BLaER1 (cell line): ENCODE measurements around the gene DDX23.
A peak's percentile ranks its signal among the peaks of the same experiment; 100 is the strongest.

Source experiments
- H3K27ac ChIP-seq: shearing (Covaris generic); formaldehyde crosslinking; 2 replicates; pipeline ENCODE4 v1.8.1; 2022
- H3K27me3 ChIP-seq: shearing (Covaris generic); formaldehyde crosslinking; 2 replicates; pipeline ENCODE4 v1.8.1; 2022
- H3K36me3 ChIP-seq: shearing (Covaris generic); formaldehyde crosslinking; 2 replicates; pipeline ENCODE4 v1.8.1; 2022
- H3K4me1 ChIP-seq: shearing (Covaris generic); formaldehyde crosslinking; 2 replicates; pipeline ENCODE4 v1.8.1; 2022
- H3K4me2 ChIP-seq: shearing (Covaris generic); formaldehyde crosslinking; 2 replicates; pipeline ENCODE4 v1.8.1; 2022
- H3K4me3 ChIP-seq: shearing (Covaris generic); formaldehyde crosslinking; 2 replicates; pipeline ENCODE4 v1.8.1; 2022
- H3K9ac ChIP-seq: shearing (Covaris generic); formaldehyde crosslinking; 2 replicates; pipeline ENCODE4 v1.8.1; 2022
- H3K9me3 ChIP-seq: shearing (Covaris generic); formaldehyde crosslinking; 2 replicates; pipeline ENCODE4 v1.8.1; 2022
- H4K20me1 ChIP-seq: shearing (Covaris generic); formaldehyde crosslinking; 2 replicates; pipeline ENCODE4 v1.8.1; 2022
- Cebpa-rat ChIP-seq: shearing (Covaris generic); IDR thresholded peaks from 2 replicates; pipeline ENCODE4 v1.8.1; 2022

Gene DDX23

GRCh38 chr12:48816143-48816854 lies 35.7 kb downstream of the DDX23 start:
- H3K4me1 ChIP-seq = peaks cover 65% of the 10 kb centered on the region
- peaks cover 20% of the 10 kb centered on the region for H4K20me1 ChIP-seq
- H3K27me3 ChIP-seq = no peaks in the 10 kb centered on the region
- H3K9ac ChIP-seq = peak overlapping the region; percentile 87
- H3K27ac ChIP-seq = peak overlapping the region; percentile 87
- H3K4me2 ChIP-seq = peak overlapping the region; percentile 90
- 0 out of 2 replicates have a peak, but pooled peaks cover 11% of the 10 kb centered on the region for H3K36me3 ChIP-seq
- H3K9me3 ChIP-seq = no peaks in the 10 kb centered on the region
- no peak for TF ChIP-seq Cebpa-rat
- peak overlapping the region; percentile 78 for H3K4me3 ChIP-seq

- peak overlapping the region; percentile 87 for H3K9ac ChIP-seq
- peaks cover 13% of the 10 kb centered on the region for H4K20me1 ChIP-seq
- no peaks in the 10 kb centered on the region for H3K27me3 ChIP-seq
- 0 out of 2 replicates have a peak, but pooled peaks cover 9% of the 10 kb centered on the region for H3K36me3 ChIP-seq
- H3K9me3 ChIP-seq = no peaks in the 10 kb centered on the region
- peak overlapping the region; percentile 90 for H3K4me2 ChIP-seq
- H3K27ac ChIP-seq = peak overlapping the region; percentile 87
- peaks cover 59% of the 10 kb centered on the region for H3K4me1 ChIP-seq
- H3K4me3 ChIP-seq = peak overlapping the region; percentile 78
- TF ChIP-seq Cebpa-rat = no peak
Observed at GRCh38 chr12:48815126-48816110, 36.5 kb downstream of the DDX23 start.

- H4K20me1 ChIP-seq = peaks cover 4% of the 10 kb centered on the region
- peak overlapping the region; percentile 78 for H3K4me3 ChIP-seq
- no peak for TF ChIP-seq Cebpa-rat
- H3K36me3 ChIP-seq = no peaks in the 10 kb centered on the region
- peak overlapping the region; percentile 87 for H3K27ac ChIP-seq
- no peaks in the 10 kb centered on the region for H3K9me3 ChIP-seq
- peak overlapping the region; percentile 90 for H3K4me2 ChIP-seq
- peaks cover 50% of the 10 kb centered on the region for H3K4me1 ChIP-seq
- H3K27me3 ChIP-seq = no peaks in the 10 kb centered on the region
- peak overlapping the region; percentile 87 for H3K9ac ChIP-seq
Observed at GRCh38 chr12:48814262-48815125, 37.5 kb downstream of the DDX23 start.

- H3K4me3 ChIP-seq = peak overlapping the region; percentile 78
- no peak for TF ChIP-seq Cebpa-rat
- H3K27ac ChIP-seq = peak overlapping the region; percentile 87
- H3K36me3 ChIP-seq = no peaks in the 10 kb centered on the region
- no peaks in the 10 kb centered on the region for H3K27me3 ChIP-seq
- peaks cover 44% of the 10 kb centered on the region for H3K4me1 ChIP-seq
- H4K20me1 ChIP-seq = no peaks in the 10 kb centered on the region
- H3K4me2 ChIP-seq = peak overlapping the region; percentile 90
- no peaks in the 10 kb centered on the region for H3K9me3 ChIP-seq
- peak overlapping the region; percentile 87 for H3K9ac ChIP-seq
Observed at GRCh38 chr12:48813465-48814261, 38.3 kb downstream of the DDX23 start.

- H3K4me3 ChIP-seq = no peak overlapping the region
- H3K27ac ChIP-seq = no peak overlapping the region
- H3K9ac ChIP-seq = no peak overlapping the region
- no peaks in the 10 kb centered on the region for H3K9me3 ChIP-seq
- no peaks in the 10 kb centered on the region for H4K20me1 ChIP-seq
- TF ChIP-seq Cebpa-rat = no peak
- no peaks in the 10 kb centered on the region for H3K36me3 ChIP-seq
- no peak overlapping the region for H3K4me2 ChIP-seq
- H3K27me3 ChIP-seq = no peaks in the 10 kb centered on the region
- H3K4me1 ChIP-seq = peaks cover 39% of the 10 kb centered on the region
Observed at GRCh38 chr12:48812389-48812788, 39.6 kb downstream of the DDX23 start.

- TF ChIP-seq Cebpa-rat = no peak
- no peaks in the 10 kb centered on the region for H3K9me3 ChIP-seq
- no peaks in the 10 kb centered on the region for H4K20me1 ChIP-seq
- H3K9ac ChIP-seq = no peak overlapping the region
- peaks cover 30% of the 10 kb centered on the region for H3K4me1 ChIP-seq
- H3K27ac ChIP-seq = no peak overlapping the region
- H3K4me3 ChIP-seq = no peak overlapping the region
- no peaks in the 10 kb centered on the region for H3K27me3 ChIP-seq
- H3K4me2 ChIP-seq = no peak overlapping the region
- H3K36me3 ChIP-seq = no peaks in the 10 kb centered on the region
Observed at GRCh38 chr12:48811437-48812090, 40.4 kb downstream of the DDX23 start.

GRCh38 chr12:48810903-48811431 lies 41.0 kb downstream of the DDX23 start:
- no peak overlapping the region for H3K27ac ChIP-seq
- no peaks in the 10 kb centered on the region for H3K36me3 ChIP-seq
- no peak overlapping the region for H3K9ac ChIP-seq
- TF ChIP-seq Cebpa-rat = no peak
- peaks cover 24% of the 10 kb centered on the region for H3K4me1 ChIP-seq
- H3K9me3 ChIP-seq = no peaks in the 10 kb centered on the region
- H3K27me3 ChIP-seq = no peaks in the 10 kb centered on the region
- H4K20me1 ChIP-seq = no peaks in the 10 kb centered on the region
- H3K4me3 ChIP-seq = no peak overlapping the region
- H3K4me2 ChIP-seq = no peak overlapping the region

GRCh38 chr12:48807981-48808380 lies 44.0 kb downstream of the DDX23 start:
- H3K4me1 ChIP-seq = peaks cover 9% of the 10 kb centered on the region; the same call in 1 of the 2 replicates
- H3K4me2 ChIP-seq = no peak overlapping the region
- no peak overlapping the region for H3K27ac ChIP-seq
- TF ChIP-seq Cebpa-rat = no peak
- H3K36me3 ChIP-seq = no peaks in the 10 kb centered on the region
- H4K20me1 ChIP-seq = no peaks in the 10 kb centered on the region
- no peaks in the 10 kb centered on the region for H3K27me3 ChIP-seq
- H3K9ac ChIP-seq = no peak overlapping the region
- H3K4me3 ChIP-seq = no peak overlapping the region
- no peaks in the 10 kb centered on the region for H3K9me3 ChIP-seq
